Neural cell (in vitro differentiated cells): ENCODE results near the gene SPAG16.

Experiments
- CTCF ChIP-seq: fragments of 450-650 bp; IDR thresholded peaks from 2 replicates; pipeline ENCODE4 v1.5.1; 2014; ENCODE audit warnings: antibody characterized with exemption, mild to moderate bottlenecking, moderate library complexity; ENCODE audit not compliant: poor library complexity, severe bottlenecking
- EZH2 ChIP-seq: fragments of 200-600, 300-800 bp; shearing (Covaris generic), sonication (generic); IDR thresholded peaks from 2 replicates; pipeline ENCODE4 v1.6.1; 2014; ENCODE audit warnings: antibody characterized with exemption, low read length, borderline replicate concordance, mild to moderate bottlenecking; ENCODE audit not compliant: insufficient read depth, poor library complexity, severe bottlenecking
- RAD21 ChIP-seq: fragments of 450-650 bp; conservative IDR thresholded peaks from 2 replicates; pipeline ENCODE4 v1.6.1; 2014; ENCODE audit warnings: antibody characterized with exemption, mild to moderate bottlenecking, moderate library complexity
- SMC3 ChIP-seq: fragments of 450-650 bp; conservative IDR thresholded peaks from 2 replicates; pipeline ENCODE4 v1.6.1; 2014; ENCODE audit warnings: antibody characterized with exemption, mild to moderate bottlenecking, moderate library complexity; ENCODE audit not compliant: poor library complexity
- TF ChIP-seq, protein P1 (sequence below): IDR thresholded peaks from 2 replicates; pipeline ENCODE4 v1.6.1; 2012; ENCODE audit warnings: borderline replicate concordance

DNA sequence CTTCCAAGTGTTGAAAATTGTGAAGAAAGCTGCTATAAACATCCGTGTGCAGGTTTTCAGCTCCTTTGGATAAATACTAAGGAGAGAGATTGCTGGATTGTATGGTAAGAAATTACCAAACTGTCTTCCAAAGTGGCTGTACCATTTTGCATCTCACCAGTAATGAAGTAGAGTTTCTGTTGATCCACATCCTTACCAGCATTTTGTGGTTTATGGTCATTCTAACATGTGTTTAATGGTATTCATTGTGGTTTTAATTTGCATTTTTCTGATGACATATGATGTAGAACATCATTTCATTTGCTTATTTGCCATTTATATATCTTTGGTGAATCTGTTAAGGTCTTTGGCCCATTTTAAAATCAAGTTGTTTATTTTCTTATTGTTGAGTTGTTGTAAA is 260.7 kb downstream of the SPAG16 start:
- TF ChIP-seq CTCF (no peak), RAD21 (no peak), EZH2 (no peak), SMC3 (no peak)
- TF ChIP-seq, protein P1, sequence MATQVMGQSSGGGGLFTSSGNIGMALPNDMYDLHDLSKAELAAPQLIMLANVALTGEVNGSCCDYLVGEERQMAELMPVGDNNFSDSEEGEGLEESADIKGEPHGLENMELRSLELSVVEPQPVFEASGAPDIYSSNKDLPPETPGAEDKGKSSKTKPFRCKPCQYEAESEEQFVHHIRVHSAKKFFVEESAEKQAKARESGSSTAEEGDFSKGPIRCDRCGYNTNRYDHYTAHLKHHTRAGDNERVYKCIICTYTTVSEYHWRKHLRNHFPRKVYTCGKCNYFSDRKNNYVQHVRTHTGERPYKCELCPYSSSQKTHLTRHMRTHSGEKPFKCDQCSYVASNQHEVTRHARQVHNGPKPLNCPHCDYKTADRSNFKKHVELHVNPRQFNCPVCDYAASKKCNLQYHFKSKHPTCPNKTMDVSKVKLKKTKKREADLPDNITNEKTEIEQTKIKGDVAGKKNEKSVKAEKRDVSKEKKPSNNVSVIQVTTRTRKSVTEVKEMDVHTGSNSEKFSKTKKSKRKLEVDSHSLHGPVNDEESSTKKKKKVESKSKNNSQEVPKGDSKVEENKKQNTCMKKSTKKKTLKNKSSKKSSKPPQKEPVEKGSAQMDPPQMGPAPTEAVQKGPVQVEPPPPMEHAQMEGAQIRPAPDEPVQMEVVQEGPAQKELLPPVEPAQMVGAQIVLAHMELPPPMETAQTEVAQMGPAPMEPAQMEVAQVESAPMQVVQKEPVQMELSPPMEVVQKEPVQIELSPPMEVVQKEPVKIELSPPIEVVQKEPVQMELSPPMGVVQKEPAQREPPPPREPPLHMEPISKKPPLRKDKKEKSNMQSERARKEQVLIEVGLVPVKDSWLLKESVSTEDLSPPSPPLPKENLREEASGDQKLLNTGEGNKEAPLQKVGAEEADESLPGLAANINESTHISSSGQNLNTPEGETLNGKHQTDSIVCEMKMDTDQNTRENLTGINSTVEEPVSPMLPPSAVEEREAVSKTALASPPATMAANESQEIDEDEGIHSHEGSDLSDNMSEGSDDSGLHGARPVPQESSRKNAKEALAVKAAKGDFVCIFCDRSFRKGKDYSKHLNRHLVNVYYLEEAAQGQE, result no peak
